ENCODE results near the gene MAD2L1BP.

Gene MAD2L1BP

DNA sequence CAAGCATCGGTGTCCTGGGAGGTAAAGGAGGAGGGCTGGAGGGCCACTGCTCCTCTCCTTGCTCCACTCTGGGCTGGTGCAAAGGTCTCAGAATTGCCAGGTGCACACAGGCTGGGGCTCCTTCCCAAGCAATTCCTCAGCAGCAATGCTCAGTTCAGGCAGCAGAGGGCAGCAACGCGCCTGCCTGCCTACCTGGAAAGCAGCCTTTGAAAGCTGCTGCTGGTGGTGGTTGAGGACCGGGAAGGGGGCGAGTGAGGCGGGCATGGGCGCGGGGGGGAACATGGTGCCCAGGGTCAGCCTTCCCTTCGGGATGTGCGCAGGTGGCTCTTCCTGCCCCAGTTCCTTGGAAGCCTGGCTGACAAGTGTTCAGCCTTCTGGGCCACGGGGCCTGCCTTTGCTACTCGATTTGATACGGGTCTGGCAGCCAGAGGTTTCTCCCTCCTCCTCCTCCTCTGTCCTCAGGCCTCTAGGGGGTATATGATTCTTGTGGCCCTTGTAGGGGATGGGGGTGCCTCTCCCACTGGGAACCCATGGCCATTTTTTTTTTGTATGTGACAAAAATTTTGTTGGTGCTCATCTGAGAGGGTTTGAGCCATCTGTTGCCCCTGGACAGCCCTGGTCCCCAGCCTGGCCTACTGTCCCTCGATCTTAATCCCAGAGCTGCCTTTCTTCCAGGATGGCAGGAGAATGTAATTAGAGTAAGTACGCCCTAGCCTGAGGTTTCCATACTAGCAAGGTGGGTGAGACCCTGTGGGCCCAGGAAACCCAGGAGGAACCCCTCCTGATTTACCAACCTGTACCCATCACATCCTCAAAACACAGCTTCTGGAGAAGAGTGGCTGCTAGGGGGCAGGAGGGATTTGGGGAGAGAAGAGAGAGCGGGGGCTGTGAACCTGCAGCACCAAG, 31.9 kb downstream of the MAD2L1BP start:
- DNase-seq: peak; percentile 44 to 85

DNA sequence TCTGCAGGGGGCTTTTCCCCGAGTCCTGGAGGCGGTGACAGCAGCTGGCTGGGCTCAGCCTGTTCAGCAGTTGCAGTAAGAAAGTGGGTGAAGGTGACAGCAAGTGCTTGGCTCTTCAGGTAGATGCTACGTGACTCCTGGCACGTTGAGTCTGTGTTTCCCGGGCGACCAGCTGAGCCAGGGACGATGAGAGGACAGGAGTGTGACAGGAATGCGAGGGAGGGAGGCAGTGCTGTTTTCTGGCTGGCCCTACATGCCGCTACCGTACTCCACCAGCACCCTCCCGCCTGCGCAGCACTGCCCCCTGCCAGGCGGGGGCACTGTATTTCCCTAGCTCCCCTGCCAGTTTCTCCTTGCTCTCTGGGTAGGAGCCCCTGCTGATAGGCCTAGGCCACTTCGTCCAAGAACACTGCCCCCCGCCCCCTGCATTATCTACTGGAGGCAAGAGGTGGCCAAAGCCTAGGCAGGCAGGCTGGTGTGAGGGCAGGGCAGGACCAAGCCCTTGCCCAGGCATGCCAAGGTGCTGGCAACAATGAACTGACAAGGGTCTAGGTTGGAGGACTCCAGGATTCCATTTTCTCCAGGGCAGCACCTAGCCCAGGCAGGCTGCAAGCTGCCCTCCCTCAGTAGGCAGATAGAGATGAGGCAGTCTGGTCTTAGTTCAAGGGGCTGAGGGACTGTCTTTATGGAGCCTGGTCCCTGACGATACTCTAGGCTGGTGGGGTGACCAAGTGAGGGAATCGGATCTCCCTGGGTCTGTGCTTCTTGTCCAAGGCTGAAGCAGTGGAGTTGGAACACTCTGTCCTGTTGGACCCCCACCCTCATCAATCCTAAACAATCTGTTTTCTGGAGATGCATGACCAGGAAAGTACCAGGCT, 32.8 kb downstream of the MAD2L1BP start:
- peak; percentile 22 to 71 for DNase-seq

DNA sequence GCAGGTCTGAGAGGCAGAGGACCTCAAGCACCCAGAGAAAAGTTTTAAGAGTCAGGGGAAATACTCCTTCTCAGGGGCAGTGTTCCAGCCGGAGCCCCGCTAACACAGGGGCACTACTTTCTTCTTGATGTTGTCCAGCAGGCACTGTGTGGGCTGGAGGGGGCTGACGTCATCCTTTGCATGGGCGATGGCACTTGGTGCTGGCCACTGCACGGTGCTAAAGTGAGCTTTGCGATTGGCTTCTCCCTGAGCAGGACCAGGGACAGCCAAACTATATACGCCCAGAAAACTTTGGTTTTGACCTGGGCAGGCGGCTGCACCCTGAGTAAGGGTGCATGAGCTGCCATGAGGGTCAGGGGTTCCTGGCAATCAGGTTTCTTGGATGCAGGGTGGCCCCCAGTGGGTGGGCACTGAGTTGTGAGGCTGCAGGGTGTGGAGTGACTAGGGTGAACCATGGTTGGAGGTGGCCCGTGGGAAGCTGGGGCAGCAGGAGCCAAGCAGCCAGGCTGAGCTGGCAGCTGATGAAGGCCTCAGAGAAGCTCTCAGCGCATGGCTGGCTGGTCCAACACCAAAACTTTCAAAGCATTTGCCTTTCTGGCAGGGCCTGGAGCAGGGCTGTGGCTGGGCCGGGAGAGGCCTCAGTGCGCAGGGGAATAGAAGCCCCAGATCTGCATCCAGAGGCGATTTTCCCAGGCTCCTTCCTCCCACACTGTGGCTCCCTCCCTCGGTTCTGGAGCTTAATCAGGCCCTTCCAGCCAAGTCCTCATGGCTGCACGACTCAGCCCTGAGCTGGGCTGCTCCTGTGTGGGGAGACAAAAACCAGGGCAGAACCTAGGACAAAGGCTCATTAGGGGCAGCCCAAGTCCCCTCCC, 33.6 kb downstream of the MAD2L1BP start:
- no peak for DNase-seq

DNA sequence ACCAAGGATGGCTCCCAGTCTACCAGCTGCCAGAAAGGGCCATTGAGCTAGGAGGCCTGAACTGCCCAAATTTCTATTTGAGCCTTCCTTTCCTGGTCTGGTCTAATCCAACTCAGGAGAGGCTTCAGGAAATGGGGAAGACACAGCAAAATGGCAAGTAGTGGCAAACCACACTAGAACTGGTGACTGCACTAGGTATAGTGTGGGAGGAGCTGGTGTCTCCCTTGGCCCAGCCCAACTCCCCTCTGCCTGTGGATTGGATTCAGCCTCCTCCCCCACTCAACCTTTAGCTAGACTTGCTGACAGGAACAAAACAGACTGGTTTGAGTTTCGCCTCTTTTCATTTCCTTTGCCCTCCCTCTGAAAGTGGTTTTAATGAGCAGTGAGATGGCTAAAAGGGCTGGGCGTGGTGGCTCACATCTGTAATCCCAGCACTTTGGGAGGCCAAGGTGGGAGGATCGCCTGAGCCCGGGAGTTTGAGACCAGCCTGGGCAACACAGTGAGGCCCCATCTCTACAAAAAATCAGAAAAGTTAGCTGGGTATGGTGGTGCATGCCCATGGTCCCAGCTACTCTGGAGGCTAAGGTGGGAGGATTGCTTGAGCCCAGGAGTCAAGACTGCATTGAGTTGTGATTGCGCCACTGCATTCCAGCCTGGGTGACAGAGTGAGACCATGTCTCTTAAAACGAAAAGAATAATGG, 34.4 kb downstream of the MAD2L1BP start:
- DNase-seq: no peak

DNA sequence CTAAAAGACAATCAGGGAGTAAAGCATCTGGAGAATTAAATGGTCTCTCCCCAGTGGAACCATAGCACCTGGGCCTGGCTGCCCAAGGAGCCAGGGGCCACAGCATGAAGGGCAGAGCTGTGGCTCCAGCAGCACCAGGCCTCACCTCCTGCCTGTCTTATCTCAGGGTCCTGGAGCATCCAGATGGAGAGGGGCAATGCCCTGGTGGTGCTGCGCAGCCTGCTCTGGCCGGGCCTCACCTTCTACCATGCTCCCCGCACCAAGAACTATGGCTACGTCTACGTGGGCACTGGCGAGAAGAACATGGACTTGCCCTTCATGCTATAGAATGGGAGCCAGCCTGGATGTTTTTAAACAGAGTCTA, 35.0 kb downstream of the MAD2L1BP start:
- DNase-seq: no peak

DNA sequence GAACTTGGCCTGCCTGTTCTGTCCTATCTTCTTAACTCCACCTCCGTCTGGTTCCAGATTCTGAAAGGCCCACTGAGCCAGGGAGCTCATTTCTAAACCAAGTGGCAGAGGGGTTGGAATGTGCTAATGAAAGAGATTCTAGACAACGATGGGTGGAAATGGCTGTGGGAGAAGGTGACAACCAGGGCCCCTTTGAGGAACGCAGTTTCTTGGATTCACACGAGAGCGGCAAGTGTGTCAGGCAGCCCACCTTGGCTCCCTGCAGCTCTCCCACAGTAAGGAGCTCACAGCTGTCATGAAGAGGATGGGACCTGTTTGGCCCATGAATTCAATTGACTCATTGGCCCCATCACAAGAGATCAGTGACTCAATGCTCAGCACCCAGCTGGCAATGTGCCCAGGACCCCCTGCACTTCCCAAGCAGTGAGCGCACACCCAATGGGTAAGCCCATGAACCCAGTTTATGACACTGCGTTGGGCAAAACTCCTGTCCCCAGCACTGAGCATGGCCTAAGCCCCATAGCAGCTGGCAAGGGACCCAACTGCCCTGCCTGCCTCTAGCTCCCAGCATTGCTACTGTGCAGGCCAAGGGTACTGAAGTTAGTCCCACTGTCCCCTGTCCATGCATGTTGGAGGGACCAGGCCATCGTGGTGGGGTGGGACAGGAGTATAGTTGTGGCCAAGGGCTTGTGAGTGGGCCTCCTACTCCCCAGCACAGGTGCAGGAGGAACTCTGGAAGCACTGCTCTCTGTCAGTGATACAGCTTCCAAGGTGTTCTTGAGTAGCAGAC, 35.6 kb downstream of the MAD2L1BP start:
- no peak for DNase-seq

DNA sequence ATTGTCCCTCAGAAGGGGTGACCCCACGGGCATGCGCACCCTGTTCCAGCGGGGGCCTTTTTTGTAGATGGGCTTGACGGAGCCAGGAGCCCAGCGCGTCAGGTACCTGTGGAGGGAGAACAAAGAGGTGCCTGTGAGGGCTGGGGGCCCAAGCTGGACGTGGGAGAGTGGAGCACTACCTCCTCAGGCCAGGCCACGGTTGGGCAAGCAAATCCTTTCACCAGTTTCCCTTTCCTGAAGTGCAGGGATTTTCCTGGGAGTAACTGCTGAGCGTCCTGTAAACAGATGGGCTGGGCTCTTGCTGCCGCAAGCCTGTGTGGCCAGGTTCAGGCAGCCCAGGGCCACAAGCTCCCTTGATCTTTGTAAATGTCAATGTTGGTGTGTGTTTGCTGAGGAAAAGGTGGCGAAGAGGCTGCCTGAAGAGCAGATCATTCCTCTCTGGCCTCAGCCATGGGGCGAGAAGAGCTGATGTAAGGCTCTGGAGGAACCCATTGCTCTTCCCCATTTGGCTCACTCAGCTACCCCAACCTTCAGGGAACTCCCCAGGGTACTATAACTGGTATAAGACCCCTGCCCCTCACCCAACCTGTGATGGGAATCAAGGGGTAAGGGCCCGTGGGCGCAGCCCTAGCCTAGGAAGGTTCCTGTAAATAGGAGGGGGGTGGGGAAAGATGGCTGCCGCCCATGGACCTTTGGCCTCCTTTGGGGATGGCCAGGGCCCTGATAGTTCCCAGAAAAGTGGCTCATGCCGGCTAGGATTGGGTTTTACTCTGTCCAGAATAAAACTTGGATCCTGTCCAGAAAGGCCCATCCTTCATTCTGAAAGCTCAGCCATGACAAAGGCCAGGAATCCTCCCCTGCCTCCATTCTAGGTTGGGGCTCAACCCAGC, 36.4 kb downstream of the MAD2L1BP start:
- no peak for DNase-seq

DNA sequence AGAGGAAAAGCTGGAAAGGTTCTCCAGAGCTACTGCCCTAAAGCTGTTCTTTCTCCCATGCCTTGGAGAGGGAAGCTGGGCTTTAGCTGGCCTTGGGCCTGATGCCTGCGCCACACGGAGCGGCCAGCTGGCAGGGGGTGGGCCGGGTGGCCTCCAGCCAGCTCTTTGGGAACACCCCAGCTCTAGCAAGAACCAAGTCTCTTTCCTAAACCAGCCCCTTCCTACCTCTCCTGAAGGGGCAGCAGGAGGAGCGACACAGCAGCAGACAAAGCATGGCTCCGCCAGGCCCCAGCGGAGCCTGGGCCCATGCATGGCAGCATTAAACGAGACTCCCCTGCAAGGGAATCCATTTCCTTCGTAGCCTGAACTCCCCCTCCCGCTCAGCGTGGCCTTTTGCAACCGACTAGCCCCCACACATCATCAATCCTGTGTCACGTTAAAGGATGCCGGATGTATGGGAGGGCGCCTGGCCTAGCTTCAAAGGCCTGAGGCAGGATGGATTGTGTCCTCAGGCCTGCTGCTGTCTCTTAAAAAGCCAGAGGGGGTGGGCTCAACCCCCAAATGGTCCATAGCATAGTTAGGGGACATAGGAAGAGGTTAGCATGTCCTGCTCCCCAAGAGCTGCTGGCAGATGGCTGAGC, 37.9 kb downstream of the MAD2L1BP start:
- DNase-seq: no peak

DNA sequence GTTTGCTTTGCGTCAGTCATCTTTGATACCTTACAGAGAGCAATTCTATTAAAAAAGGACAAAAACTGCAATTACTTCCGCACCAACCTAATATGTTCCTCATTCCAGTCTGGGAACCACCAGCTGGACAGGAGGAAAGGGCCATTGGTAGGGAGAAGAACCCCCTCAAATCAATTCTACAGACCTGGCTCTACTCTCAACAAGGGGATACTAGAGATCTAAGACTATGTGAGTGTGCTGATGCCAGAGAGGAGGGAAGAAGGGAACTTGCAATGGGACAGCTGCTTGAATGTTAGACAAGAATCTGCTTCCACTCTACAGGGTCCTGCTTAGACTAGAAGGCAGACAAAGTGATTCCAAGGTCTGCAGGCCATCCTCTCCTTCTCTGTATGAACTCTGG, 38.7 kb downstream of the MAD2L1BP start:
- no peak for DNase-seq

DNA sequence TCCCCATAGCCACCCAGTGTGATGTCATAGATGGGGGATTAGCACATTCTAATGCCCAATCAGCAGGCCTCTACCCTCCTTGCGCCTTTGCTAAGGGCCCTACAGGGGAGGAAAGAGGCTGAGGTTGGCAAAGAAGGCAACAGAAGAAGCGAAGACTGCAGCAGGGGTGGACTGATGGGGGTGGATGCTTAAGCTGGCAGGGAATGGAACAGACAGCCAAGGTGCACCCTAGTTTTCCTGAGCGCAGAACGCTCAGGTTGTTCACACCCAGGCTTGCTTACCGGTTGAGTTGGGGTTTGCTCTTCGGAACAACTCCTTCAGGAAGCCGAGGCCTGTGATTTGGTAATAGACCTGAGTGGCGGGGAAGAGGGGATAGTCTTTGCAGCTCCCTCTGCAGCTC, 39.3 kb downstream of the MAD2L1BP start:
- DNase-seq: no peak

DNA sequence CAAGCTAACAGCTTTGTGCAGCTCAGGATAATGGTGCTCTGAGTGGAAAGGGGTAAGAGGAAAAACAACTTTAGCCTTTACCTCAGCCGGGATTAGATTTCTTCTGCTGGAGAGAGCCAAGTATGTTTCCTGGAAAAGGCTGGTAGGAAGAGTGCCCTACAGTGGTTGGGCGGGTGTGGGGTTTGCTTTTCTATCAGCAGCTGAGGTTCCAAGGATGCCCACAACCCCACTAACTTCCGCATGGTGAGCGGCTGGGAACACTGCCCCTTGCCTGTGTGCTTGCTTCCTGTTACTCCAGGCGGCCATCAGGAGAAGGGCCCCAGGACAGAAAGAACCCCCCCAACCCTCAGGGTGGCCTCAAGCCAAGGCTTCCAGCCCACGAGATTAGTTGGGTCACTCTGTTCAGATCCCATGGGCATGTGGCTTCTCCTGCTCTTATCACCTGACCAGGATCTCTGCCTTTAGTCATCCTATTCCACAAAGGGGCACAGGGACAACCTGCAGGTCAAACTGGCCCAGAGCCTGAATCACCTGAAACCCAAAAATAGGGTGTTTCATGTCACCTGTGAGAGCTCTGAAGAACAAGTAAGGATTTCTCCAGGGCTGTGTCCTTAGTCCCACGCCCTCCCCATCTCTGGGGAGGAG, 41.4 kb downstream of the MAD2L1BP start:
- no peak for DNase-seq

DNA sequence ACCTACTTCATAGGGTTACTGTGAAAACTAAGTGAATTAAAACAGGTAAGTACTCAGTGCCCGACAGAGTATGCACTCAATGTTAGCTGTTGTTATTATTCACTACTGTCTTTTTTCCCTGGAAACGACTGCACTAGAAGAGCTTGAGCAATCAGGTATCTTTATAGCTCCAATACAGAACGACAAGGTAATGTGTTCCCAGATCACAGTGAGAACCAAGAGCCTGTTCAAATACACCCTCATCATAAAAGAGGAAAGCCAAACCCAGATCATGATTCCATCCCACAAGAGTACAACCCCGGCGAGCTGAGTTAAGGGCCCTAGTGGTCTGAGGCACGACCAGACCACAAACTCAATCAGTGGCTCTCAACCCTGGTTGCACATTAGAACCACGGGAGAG, 42.1 kb downstream of the MAD2L1BP start:
- DNase-seq: no peak

DNA sequence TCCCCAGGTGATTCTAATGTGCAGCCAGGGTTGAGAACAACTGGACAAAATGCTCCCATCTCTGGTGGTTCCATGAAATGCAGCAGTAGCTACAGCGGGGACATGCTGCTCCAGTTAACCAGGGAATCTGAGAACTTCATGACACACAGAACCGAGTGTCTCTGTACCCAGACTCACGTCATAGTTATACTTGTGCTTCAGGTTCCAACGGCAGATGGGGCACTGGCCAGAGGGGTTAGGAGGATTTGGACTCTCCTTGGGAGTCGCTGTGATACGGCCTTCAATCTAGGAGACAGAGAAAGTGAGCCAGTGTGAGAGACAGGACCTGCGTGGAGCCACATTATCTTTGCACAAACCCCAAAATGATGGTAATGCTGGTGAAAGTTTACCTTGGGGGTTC, 42.7 kb downstream of the MAD2L1BP start:
- no peak for DNase-seq

DNA sequence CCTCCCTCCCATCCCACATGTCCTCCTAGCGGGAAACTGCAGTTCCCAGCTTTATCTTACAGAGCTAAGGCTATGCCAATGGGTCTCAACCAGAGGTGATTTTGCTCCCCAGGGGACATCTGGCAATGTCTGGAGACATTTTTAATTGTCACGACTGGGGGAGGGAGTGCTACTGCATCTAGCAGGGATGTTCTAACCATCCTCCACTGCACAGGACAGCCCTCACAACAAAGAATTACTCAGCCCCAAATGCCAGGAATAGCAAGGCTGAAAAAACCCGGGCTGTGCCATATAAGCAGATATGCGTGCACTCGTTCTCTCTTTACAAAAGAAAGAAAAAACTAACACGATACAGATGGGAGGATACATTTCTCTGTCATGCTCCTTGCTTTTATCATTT, 43.4 kb downstream of the MAD2L1BP start:
- no peak for DNase-seq

DNA sequence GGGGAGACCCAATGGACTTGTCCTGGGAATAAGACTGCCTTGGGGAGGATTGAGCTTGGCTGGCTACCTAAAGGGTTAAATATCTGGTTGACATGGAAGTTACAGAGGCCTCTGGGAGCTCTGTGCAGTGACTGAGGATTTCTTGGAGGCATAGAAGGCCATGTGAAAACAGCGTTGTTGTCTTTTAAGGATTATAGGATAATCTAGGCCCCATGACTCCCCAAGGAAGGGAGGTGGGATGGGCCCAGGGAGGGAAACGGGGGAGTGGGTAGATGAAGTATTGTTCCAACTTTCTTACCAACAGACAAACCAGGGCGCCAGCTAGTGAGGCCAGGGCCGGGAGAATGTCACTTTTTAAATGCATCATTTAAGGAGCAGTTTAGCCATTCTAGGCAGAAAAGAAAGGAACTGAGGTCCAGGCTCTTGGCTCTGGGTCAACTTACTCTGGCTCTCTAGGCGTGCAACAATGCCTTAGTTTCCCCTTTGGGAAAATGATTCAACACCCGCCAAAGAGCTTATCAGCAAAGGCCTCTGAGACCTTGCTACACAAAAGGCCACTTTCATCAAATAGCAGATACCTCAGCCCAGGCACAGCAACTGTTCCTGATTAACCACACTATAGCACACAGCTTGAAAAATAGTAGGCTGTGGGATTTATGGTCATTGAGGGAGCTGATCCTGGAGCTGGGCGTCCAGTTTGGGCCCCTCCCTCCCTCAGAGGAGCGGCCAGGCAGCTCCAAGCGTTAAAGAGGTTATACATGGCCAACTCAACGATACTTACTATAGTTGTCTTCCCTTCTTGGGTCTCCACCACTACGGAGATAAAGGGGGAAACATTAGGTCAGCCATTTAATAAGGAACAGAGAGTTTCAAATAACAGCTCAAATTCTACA, 44.9 kb downstream of the MAD2L1BP start:
- DNase-seq: no peak

DNA sequence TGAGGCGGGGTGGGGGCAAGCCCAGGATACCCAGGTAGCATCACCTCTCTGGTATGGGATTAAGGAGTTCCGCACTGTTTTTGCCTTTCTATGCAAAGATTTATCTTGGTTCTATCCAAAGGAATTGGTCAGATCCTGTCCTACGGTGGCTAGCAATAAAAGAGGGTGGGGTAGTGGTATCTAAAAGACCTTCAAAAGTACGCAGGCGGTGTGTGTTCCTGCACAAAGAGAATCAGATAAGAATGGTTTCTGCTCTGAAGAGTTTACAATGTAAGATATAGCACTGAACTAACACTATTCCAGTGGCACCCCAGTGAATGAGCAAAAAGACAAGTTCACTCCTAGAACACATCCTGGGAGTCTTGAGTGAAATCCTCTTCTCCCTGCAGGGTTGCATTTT, 45.7 kb downstream of the MAD2L1BP start:
- DNase-seq: no peak

DNA sequence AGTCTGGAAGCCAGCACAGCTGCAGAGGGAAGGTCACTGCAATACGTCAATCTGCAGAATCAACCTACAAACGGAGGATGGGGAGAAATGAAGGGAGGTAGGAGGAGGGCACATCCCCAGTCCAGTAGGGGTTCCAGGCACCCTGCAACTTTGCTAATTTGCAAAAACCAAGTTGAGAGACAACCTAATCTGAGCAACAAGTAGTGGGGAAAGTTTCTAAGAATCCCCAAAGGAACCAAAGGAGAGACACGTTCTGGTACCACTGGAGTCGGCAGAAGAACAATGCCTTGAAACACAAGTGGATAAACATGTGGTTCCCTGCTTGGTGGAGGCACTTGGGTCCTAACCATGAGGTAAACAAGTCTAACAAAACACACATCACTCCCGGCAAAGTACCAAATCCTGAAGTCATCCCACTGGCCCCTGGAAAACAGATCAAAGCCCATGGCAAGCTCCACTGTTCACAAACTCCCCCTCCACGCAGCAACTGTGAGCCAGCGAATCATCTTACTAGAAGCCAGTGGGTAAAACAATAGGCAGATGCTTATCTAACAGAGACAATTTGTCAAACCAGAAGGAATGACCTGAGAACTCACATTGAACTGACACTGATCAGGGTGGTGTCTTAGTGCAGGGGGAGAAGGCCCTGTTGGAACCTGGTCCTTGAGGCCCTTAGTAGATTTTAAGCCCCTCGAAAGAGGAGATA, 47.2 kb downstream of the MAD2L1BP start:
- no peak for DNase-seq

Measured in NCI-H526 (cell line).